Lung (tissue), 12 donors: ENCODE measurements around the gene PROX2. TPM values are rescaled to one million over a fixed set of nuclear protein-coding genes. Genes with fewer than 3 reads are reported as not detected.

Experiments
- ATAC-seq: fragments of 200-7000 bp; cut with Tn5 transposase; one replicate; pipeline ENCODE4 v1.9.1; 2020; ENCODE audit warnings: moderate number of reproducible peaks; ENCODE audit not compliant: insufficient read depth, low FRiP score
- DNase-seq, 3 donors: peaks; one replicate each; pipeline ENCODE4 v3.0.0-alpha.2; 2013 to 2017
- H3K27ac ChIP-seq, 2 donors: one replicate each; pipeline ENCODE4 v1.5.1; 2013; ENCODE audit warnings: mild to moderate bottlenecking in 2 of 2, moderate library complexity in 2 of 2, control low read depth in 1 of 2, inconsistent platforms in 1 of 2, low read depth in 1 of 2, low read length in 1 of 2
- H3K27me3 ChIP-seq, 3 donors: one replicate each; pipeline ENCODE4 v1.5.1; 2013; ENCODE audit warnings: low read length in 2 of 3; ENCODE audit not compliant: control insufficient read depth in 3 of 3, insufficient read depth in 3 of 3
- H3K36me3 ChIP-seq, 4 donors: one replicate each; pipeline ENCODE4 v1.5.1; 2013; ENCODE audit warnings: low read length in 4 of 4, mild to moderate bottlenecking in 1 of 4, moderate library complexity in 1 of 4; ENCODE audit not compliant: control insufficient read depth in 4 of 4, insufficient read depth in 4 of 4
- H3K4me1 ChIP-seq, 5 donors: one replicate each; pipeline ENCODE4 v1.5.1; 2013; ENCODE audit warnings: low read length in 5 of 5, mild to moderate bottlenecking in 2 of 5, moderate library complexity in 1 of 5; ENCODE audit not compliant: control insufficient read depth in 5 of 5, insufficient read depth in 5 of 5
- H3K4me3 ChIP-seq: one replicate; pipeline ENCODE4 v1.5.1; 2013; ENCODE audit warnings: mild to moderate bottlenecking, control low read depth, moderate library complexity
- H3K9ac ChIP-seq, 2 donors: one replicate each; pipeline ENCODE4 v1.5.1; 2013; ENCODE audit warnings: low read length in 2 of 2, control low read depth in 1 of 2; ENCODE audit not compliant: insufficient read depth in 1 of 2
- H3K9me3 ChIP-seq, 4 donors: one replicate each; pipeline ENCODE4 v1.5.1; 2013; ENCODE audit warnings: low read length in 3 of 4, mild to moderate bottlenecking in 1 of 4, moderate library complexity in 1 of 4; ENCODE audit not compliant: control insufficient read depth in 4 of 4, insufficient read depth in 3 of 4
- WGBS, 2 donors: extraction: QIAGEN DNeasy Blood & Tissue Kit; methylation state at CpG; one replicate each; pipeline ENCODE4 v1.1.7; 2013; 5-methylcytosine and 5-hydroxymethylcytosine counted together
- polyA plus RNA-seq, 2 donors: library from polyadenylated mRNA; stranded (reverse); fragments of 200-250 nt; gene quantifications; one replicate each; pipeline ENCODE4 v1.2.1, GENCODE V29; 2013
- total RNA-seq, 2 donors: library from RNA; depleted of rRNA in 1 of 2; stranded (reverse); fragments of >200 nt in 1 of 2; gene quantifications; one replicate each; pipeline ENCODE4 v1.2.1, GENCODE V29; 2014 to 2021
- TF ChIP-seq, protein P1 (sequence below): IDR thresholded peaks from 2 replicates; pipeline ENCODE4 v1.5.1; 2012; ENCODE audit warnings: mild to moderate bottlenecking; ENCODE audit errors: control extremely low read depth, extremely low read depth
- donor health status: control.
- donor health status: control.
- donor health status: Bipolar disorder and iron deficiency.
- donor health status: healthy.
- donor health status: DM: yes; HTN: yes; CAD: no.

Gene PROX2
- total and polyA plus RNA-seq, 4 donors: 0.01 to 0.09 TPM; not detected in 2

DNA sequence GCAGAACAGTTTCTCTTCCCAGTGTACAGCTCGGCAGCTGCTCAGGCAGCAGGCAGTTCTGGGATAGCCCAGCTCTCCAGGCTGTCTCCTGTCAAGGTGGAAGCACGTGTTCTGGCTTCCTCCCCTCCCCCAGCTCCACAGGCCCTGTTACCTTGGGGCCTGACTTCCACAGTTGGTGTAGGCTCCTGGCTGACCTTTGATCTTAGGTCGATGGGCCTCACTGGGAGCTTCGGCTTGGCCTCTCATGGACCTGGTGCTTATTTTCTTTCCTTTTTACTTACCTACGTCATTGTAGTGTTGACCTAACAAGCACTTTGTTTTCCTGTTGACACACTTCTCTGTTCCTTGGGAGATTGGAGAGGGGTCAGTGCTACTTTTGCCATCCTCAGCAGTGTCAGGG, 22.7 kb upstream of the PROX2 start:
- TF ChIP-seq, protein P1, sequence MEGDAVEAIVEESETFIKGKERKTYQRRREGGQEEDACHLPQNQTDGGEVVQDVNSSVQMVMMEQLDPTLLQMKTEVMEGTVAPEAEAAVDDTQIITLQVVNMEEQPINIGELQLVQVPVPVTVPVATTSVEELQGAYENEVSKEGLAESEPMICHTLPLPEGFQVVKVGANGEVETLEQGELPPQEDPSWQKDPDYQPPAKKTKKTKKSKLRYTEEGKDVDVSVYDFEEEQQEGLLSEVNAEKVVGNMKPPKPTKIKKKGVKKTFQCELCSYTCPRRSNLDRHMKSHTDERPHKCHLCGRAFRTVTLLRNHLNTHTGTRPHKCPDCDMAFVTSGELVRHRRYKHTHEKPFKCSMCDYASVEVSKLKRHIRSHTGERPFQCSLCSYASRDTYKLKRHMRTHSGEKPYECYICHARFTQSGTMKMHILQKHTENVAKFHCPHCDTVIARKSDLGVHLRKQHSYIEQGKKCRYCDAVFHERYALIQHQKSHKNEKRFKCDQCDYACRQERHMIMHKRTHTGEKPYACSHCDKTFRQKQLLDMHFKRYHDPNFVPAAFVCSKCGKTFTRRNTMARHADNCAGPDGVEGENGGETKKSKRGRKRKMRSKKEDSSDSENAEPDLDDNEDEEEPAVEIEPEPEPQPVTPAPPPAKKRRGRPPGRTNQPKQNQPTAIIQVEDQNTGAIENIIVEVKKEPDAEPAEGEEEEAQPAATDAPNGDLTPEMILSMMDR: no peak
- Histone ChIP-seq H3K4me3 (no peak overlapping the region), H3K27me3 (no peaks in the 10 kb centered on the region), H3K27ac (no peak overlapping the region), H3K4me1 (peaks cover 0 to 5% (median 0%) of the 10 kb centered on the region in 5 donors), H3K36me3 (peaks cover 56 to 77% (median 72%) of the 10 kb centered on the region in 4 donors), H3K9me3 (peaks cover 0 to 1% (median 0%) of the 10 kb centered on the region in 4 donors), H3K9ac (no peak overlapping the region)
- no peak for ATAC-seq
- DNase-seq: no peak
- 82 to 86% methylated on average over 5 of the region's 5 CpGs for WGBS, 2 donors

- 57 to 81% methylated on average over 2 of the region's 2 CpGs for WGBS, 2 donors
- no peak for ATAC-seq
- Histone ChIP-seq H3K4me1 (peaks cover 0 to 5% (median 0%) of the 10 kb centered on the region in 5 donors), H3K27me3 (no peaks in the 10 kb centered on the region), H3K36me3 (peaks cover 58 to 79% (median 77%) of the 10 kb centered on the region in 4 donors), H3K9me3 (peaks cover 0 to 1% (median 0%) of the 10 kb centered on the region in 4 donors), H3K9ac (no peak overlapping the region), H3K4me3 (no peak overlapping the region), H3K27ac (no peak overlapping the region)
- DNase-seq: no peak
- TF ChIP-seq, protein P1: no peak
These were observed 22.1 kb upstream of the PROX2 start for GRCh38 chr14:74898083-74898482.

- no peaks in the 10 kb centered on the region for H3K9me3 ChIP-seq
- DNase-seq: no peak
- H3K4me1 ChIP-seq: peaks cover 0 to 5% (median 0%) of the 10 kb centered on the region in 5 donors
- no peak overlapping the region for H3K9ac ChIP-seq
- no peak overlapping the region for H3K27ac ChIP-seq
- no peaks in the 10 kb centered on the region for H3K27me3 ChIP-seq
- peaks cover 58 to 82% (median 78%) of the 10 kb centered on the region in 4 donors for H3K36me3 ChIP-seq
- TF ChIP-seq, protein P1: no peak
- WGBS, 2 donors: 87% methylated on average over 4 of the region's 4 CpGs
- H3K4me3 ChIP-seq: no peak overlapping the region
- ATAC-seq: no peak
These were observed 21.7 kb upstream of the PROX2 start for GRCh38 chr14:74897642-74898041.

DNA sequence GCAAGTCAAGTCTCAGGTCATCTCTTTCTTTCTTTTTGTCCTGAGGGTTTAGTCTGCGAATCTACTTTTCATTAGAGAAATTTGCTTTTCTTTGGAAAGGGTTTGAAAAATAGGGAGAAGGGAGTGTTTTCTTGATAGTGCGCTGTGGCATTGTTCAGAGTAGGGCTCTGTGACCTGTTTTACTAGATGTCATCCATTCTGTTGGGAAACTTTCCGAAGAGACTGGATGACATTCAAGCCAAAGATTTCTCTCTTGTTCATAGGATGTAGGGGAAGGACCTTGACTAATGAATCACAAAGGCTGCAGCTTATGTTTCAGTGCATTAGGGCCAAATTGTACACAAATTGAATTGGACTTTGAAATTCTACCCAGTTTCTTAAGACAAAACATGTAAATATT, 20.5 kb upstream of the PROX2 start:
- H3K27ac ChIP-seq: no peak overlapping the region
- DNase-seq: no peak
- TF ChIP-seq, protein P1: no peak
- H3K9me3 ChIP-seq: no peaks in the 10 kb centered on the region
- no peak overlapping the region for H3K4me3 ChIP-seq
- H3K9ac ChIP-seq: no peak overlapping the region
- peaks cover 50 to 79% (median 71%) of the 10 kb centered on the region in 4 donors for H3K36me3 ChIP-seq
- WGBS, 2 donors: 92 to 94% methylated on average over 3 of the region's 3 CpGs
- ATAC-seq: no peak
- H3K4me1 ChIP-seq: peaks cover 0 to 5% (median 0%) of the 10 kb centered on the region in 5 donors
- H3K27me3 ChIP-seq: no peaks in the 10 kb centered on the region
